ENCODE measurements around the gene PTGR3. TPM values are rescaled to one million over a fixed set of nuclear protein-coding genes. Genes with fewer than 3 reads are reported as not detected.

The PTGR3 gene
- total and polyA plus RNA-seq, 2 donors (not counting 1 experiment from before 2014, with no cell fraction given): 27.5 to 30.2 TPM

- Histone ChIP-seq H3K27ac (ENCODE audit: low read length in 2 of 2) (no peak overlapping the region), H4K20me1 (ENCODE audit: control insufficient read depth, insufficient read depth, low read length, poor library complexity, severe bottlenecking) (no peaks in the 10 kb centered on the region), H3K9ac (ENCODE audit: low read length) (no peak overlapping the region), H3K79me2 (ENCODE audit: control insufficient read depth, insufficient read depth, low read length) (no peaks in the 10 kb centered on the region), H3K27me3 (replicated peaks in 1 of 4; ENCODE audit: control extremely low read depth in 1 of 4, control insufficient read depth in 3 of 4, insufficient read depth in 4 of 4, low read length in 3 of 4) (peaks cover 0 to 4% (median 0%) of the 10 kb centered on the region in 4 experiments), H3K4me3 (ENCODE audit: control extremely low read depth in 1 of 5, extremely low read depth in 1 of 5, insufficient read depth in 1 of 5, low read depth in 2 of 5, low read length in 4 of 5) (no peak overlapping the region), H3K9me3 (ENCODE audit: control extremely low read depth in 1 of 3, control insufficient read depth in 2 of 3, insufficient read depth in 1 of 3, low read length in 2 of 3) (peaks cover 0 to 7% (median 0%) of the 10 kb centered on the region in 3 donors), H2AFZ (ENCODE audit: insufficient read depth, low read depth, low read length, poor library complexity, severe bottlenecking) (no peak overlapping the region), H3K4me2 (replicated peaks; ENCODE audit: low read depth, low read length, poor library complexity, severe bottlenecking) (no peak overlapping the region), H3K36me3 (replicated peaks in 1 of 2; ENCODE audit: control extremely low read depth in 1 of 2, control insufficient read depth in 1 of 2, extremely low read depth in 1 of 2, insufficient read depth in 2 of 2, low read length in 1 of 2) (no peaks in the 10 kb centered on the region), H3K4me1 (ENCODE audit: control insufficient read depth in 2 of 2, insufficient read depth in 2 of 2, low read length in 2 of 2) (peaks cover 7 to 11% of the 10 kb centered on the region in 2 donors)
- Mint-ChIP-seq H3K4me3 (no peak overlapping the region), H3K9me3 (ENCODE audit: insufficient read depth) (no peaks in the 10 kb centered on the region), H3K27ac (no peak overlapping the region), H3K27me3 (peaks cover 10% of the 10 kb centered on the region), H3K4me1 (peaks cover 11% of the 10 kb centered on the region)
- no peak for TF ChIP-seq EZH2 (IDR thresholded peaks at IDR 0.05; ENCODE audit: borderline replicate concordance, insufficient read depth, low read depth, low read length, poor library complexity, severe bottlenecking)
- TF ChIP-seq, protein P1, sequence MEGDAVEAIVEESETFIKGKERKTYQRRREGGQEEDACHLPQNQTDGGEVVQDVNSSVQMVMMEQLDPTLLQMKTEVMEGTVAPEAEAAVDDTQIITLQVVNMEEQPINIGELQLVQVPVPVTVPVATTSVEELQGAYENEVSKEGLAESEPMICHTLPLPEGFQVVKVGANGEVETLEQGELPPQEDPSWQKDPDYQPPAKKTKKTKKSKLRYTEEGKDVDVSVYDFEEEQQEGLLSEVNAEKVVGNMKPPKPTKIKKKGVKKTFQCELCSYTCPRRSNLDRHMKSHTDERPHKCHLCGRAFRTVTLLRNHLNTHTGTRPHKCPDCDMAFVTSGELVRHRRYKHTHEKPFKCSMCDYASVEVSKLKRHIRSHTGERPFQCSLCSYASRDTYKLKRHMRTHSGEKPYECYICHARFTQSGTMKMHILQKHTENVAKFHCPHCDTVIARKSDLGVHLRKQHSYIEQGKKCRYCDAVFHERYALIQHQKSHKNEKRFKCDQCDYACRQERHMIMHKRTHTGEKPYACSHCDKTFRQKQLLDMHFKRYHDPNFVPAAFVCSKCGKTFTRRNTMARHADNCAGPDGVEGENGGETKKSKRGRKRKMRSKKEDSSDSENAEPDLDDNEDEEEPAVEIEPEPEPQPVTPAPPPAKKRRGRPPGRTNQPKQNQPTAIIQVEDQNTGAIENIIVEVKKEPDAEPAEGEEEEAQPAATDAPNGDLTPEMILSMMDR (IDR thresholded peaks at IDR 0.05): no peak
- intact Hi-C loops (cut with micrococcal nuclease): no loop called here
- ATAC-seq (ENCODE audit: low read depth) (no peak), DNase-seq (no peak)
- WGBS (ENCODE audit: insufficient coverage): 63% methylated on average over 2 of the region's 7 CpGs
- CTCF ChIA-PET: no interaction called here
- POLR2A ChIA-PET: no interaction called here
Observed at GRCh38 chr18:75168619-75169018, 40.3 kb downstream of the PTGR3 start.

DNA sequence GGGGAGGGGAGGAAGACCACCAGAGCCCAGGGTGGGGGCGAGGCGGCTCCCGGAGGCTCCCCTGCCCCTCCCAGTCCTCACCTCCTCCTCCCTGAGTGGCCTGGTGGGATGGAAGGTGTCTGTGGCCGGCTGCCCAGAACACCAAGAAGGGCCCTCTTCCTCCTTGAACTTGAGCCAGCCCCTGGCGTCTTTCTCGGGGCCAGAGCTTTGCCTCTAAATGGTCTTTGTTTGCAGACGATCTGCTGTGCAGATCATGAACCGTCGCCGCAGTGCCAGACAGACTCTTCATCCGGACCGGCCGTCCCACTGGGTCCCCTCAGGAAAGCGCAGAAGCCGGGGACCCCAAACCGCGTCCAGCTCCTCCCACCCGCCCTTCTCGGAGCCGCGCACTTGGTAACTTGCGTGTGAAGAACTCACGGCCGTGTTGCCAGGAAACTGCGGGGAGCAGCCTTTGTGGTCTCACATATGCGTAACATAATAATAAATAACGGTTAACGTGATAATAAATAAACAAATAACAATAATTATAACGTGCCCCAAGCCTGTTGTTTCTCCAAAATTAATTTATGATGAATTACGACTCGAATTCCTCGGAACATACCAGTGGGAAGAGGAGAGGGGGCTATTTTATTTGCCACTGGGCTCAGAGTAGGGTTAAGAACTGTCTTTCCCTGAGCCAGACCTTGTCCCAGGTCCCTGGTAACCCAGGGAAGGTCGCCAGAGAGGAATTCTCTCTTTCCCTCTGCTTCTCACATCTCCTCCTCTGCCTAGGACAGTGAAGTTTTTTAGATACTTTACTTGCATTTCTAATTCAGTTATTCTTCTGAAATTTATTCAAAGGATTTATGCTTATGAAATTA lies 41.0 kb downstream of the PTGR3 start:
- H3K4me3 Mint-ChIP-seq: no peak overlapping the region
- H3K4me2 ChIP-seq (replicated peaks; ENCODE audit: low read depth, low read length, poor library complexity, severe bottlenecking): no peak overlapping the region
- no peak overlapping the region for H3K9ac ChIP-seq (ENCODE audit: low read length)
- peaks cover 5% of the 10 kb centered on the region for H3K4me1 Mint-ChIP-seq
- peaks cover 2 to 4% of the 10 kb centered on the region in 2 donors for H3K4me1 ChIP-seq (ENCODE audit: control insufficient read depth in 2 of 2, insufficient read depth in 2 of 2, low read length in 2 of 2)
- peaks cover 10% of the 10 kb centered on the region for H3K27me3 Mint-ChIP-seq
- ChIA-PET CTCF (no interaction called here), POLR2A (no interaction called here)
- no peaks in the 10 kb centered on the region for H4K20me1 ChIP-seq (ENCODE audit: control insufficient read depth, insufficient read depth, low read length, poor library complexity, severe bottlenecking)
- no peaks in the 10 kb centered on the region for H3K36me3 ChIP-seq (replicated peaks in 1 of 2; ENCODE audit: control extremely low read depth in 1 of 2, control insufficient read depth in 1 of 2, extremely low read depth in 1 of 2, insufficient read depth in 2 of 2, low read length in 1 of 2)
- no peak for TF ChIP-seq EZH2 (IDR thresholded peaks at IDR 0.05; ENCODE audit: borderline replicate concordance, insufficient read depth, low read depth, low read length, poor library complexity, severe bottlenecking)
- TF ChIP-seq, protein P1 (IDR thresholded peaks at IDR 0.05): no peak
- no peak overlapping the region for H3K27ac Mint-ChIP-seq
- WGBS (ENCODE audit: insufficient coverage): 75% methylated on average over 20 of the region's 33 CpGs
- H3K79me2 ChIP-seq (ENCODE audit: control insufficient read depth, insufficient read depth, low read length): no peaks in the 10 kb centered on the region
- H3K9me3 Mint-ChIP-seq (ENCODE audit: insufficient read depth): no peaks in the 10 kb centered on the region
- peaks cover 0 to 7% (median 0%) of the 10 kb centered on the region in 3 donors for H3K9me3 ChIP-seq (ENCODE audit: control extremely low read depth in 1 of 3, control insufficient read depth in 2 of 3, insufficient read depth in 1 of 3, low read length in 2 of 3)
- H3K27ac ChIP-seq (ENCODE audit: low read length in 2 of 2): no peak overlapping the region
- intact Hi-C loops (cut with micrococcal nuclease): no loop called here
- H3K4me3 ChIP-seq (ENCODE audit: control extremely low read depth in 1 of 5, extremely low read depth in 1 of 5, insufficient read depth in 1 of 5, low read depth in 2 of 5, low read length in 4 of 5): no peak overlapping the region
- no peak for DNase-seq
- peaks cover 0 to 4% (median 0%) of the 10 kb centered on the region in 4 experiments for H3K27me3 ChIP-seq (replicated peaks in 1 of 4; ENCODE audit: control extremely low read depth in 1 of 4, control insufficient read depth in 3 of 4, insufficient read depth in 4 of 4, low read length in 3 of 4)
- H2AFZ ChIP-seq (ENCODE audit: insufficient read depth, low read depth, low read length, poor library complexity, severe bottlenecking): no peak overlapping the region
- ATAC-seq (ENCODE audit: low read depth): no peak
